Activated CD4-positive, alpha-beta T cell treated with anti-CD3 and anti-CD28 coated beads, Interleukin-10, Interleukin-2, amounts not matched to agents 100 ng/mL and 50 ng/mL, durations not matched to agents 16 hours and 8 hours (primary cell): ENCODE results near the gene PIAS3.
"Not testable (repeated sequence)": the region's sequence is repeated elsewhere in the genome, so short reads cannot be mapped to it uniquely, and the experiment has no call there.

Source experiments
- DNase-seq: peaks from one replicate; pipeline ENCODE4 v3.0.0-alpha.2; 2020

PIAS3 gene

DNA sequence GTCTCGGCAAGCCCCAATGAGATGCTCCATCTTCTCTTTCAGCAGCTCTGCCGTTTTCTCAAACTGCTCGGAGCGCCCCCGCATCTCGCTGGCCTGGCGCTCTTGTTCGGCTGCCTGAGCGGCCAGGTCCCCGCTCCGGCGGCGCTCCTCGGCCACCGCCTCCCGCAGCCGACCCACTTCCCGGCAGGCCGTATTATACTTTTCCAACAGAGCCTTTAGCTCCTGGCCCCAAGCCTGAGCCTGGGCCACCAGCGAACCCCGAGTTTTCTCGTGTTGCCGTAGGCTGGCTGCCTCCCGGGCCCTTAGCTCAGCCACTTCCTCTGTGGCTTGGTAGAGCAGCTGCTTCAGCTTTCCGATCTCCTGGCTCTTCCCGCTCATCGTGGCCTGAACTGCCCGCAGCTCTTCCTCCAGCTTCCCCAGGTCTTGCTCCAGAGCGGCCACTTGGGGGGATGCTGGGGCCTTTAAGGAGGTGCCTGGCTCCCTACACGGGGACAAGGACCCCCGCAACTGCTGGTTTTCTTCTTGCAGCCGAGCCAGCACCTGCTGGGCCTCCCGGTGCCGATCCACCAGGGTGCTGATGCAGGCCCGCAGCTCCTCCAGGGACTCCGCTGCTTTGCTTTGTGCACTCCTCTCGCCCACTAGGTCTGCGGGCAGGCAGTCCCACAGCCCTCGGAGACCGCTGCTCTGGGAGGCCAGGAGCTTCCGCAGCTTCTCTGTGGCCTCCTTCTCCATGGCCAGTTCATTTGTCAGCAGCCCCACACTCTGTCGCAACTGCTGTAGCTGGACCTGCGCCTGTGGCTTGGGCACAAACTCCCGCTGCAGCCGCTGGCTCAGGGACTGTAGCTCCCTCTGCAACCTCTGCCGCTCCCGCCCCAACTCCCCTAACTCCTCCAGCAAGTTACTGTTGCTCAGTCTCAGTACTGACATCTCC is 13.4 kb upstream of the PIAS3 start:
- DNase-seq: peak; percentile 34

DNA sequence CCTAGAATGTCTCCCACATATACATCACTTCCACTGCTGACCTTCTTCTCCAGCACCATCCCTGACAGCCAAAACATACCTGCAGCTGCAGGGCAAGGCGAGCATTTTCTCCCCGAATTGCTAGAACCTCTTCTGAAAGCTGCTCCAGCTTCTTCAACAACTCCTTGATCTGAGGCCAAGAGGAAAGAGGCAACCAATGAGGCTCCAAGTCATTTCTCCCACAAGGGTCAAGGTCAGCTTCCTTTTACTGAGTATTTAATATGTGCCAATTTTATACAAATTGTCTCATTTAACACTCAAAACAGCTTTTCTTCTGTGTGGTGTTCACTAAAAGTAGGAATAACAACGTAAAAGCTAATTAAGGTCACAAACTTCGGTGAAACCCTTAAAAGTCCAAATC is 9.4 kb upstream of the PIAS3 start:
- no peak for DNase-seq

DNA sequence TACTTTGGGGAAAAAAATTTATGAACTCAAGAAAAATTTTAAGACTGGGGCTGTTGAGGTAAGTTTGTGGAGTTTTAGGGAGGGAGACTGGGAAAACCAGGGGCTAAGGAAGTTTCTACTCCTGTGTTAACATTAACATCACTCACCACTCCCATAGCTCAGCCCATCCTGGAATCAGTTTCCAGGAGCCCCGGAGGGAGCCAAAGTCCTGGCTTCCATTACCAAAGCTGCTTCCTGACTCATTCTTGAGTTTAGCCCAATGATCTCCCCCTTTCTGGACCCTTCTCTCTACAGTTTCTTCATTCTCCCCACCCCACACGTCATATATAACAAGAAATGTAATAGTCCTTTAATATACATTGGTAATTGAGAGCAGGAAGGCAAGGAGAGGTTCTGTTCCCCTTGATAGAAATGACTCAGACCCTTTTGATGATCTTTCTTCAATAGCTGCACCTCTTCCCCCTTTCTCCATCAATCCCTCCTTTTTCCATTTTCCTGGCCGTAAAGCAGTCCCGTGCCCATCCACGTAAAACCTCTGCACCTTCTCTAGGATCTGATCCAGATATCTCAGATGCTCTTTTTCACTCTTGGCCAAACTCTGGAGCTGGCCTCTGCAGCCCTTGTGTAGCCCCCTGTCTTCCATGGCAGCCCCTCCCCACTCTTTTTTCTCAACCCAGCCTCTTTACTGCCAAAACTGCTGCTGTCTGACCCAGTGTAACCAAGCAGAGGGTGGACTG is 4.6 kb upstream of the PIAS3 start:
- no peak for DNase-seq

DNA sequence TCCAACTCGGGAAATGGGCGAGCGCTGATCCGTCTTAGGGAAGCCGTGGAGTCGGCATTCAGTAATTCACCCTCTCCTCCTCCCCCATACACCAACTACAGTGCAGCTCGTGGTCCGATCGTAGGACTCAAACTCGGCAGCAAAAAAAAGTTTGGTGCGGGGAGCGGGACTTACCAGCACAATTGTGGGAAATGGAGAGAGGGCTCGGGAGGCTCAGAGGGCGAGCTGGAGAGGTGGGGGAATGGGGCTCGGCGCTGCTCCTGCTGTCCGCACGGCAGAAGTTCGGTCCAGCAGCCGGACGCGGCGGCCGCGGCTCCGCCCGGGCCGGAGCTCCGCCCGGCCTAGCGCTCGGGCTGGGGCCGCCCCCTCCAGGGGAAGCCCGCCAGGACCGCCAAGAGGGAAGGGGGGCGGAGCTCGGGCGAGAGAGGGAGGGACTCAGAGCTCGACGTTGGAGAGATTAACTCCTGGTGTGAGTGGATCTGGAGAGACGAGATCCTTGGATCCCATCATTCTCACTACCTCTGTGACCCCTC is 676 bp upstream of the PIAS3 start:
- peak; percentile 81 for DNase-seq

DNA sequence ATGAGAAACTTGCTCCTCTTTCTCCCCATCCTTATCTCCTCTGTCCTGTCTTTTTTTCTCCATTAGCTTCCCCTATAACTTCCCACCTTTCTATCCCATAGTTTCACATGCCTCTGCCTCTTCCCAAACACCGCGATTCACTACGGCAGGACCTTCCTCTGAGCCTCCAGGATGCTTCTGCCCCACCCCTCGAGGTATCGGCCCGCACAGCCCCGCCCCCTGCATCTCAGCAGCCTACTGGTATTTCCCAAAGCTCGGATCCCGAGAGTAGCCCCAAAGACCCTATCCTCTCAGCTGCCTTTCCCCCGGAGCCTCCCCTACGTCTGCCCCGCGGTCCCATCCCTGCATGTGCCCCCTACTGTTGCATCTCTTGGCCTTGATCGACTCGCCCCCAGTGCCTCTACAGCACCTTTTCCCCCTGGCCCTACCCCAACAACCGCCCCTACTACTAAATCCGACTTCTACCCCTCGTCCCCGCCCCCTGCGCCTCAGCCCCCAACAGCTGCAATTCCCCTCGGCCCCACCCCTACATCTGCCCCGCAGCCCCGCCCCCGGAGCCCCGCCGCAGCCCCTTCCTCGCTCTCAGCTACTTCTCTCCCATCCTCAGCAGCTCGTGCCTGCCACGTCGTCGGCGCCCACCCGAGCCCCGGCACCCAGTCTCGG is 512 bp downstream of the PIAS3 start:
- peak; percentile 50 for DNase-seq

DNA sequence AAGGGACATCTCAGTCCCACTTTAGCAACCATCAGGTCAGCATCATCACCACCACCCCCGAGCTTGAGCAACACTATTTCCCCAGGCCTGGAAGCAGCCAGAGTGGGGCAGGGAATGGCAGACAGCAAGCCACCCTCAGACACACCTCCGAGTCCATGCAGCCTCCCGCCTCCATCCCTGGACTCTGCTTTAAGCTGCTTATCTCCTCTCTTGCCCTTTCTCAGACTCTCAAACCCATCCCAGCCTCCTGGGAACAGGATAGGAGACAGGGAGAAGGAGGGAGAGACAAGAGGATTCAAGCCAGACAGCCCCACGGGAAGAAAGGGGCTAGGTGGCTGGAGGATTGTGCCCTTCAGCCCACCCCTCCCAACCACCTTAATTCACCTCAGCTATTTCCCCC is 1.7 kb downstream of the PIAS3 start:
- no peak for DNase-seq

DNA sequence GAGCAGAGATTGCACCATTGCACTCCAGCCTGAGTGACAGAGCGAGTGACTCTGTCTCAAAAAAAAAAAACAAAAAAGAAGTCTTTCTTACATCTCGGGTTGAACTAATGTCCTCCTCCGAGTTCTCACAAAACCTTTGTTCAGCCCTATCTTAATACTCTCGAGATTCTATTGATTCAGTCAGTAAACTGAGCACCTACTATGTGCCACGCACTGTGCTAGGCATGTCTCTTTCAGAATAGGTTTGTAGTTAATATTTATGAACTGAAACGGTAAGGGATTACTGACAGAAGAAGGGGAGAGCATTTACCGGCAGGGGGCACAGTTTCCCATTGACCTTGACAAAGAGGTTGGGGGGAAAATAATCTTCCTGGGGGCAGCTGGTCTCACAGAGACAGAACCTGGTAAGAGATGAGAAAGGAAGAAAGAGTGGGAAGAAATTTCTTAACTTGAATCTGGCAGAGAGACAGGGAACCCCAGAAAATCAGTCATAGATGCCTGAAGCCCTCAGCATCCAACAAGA is 3.4 kb downstream of the PIAS3 start:
- no peak for DNase-seq

DNA sequence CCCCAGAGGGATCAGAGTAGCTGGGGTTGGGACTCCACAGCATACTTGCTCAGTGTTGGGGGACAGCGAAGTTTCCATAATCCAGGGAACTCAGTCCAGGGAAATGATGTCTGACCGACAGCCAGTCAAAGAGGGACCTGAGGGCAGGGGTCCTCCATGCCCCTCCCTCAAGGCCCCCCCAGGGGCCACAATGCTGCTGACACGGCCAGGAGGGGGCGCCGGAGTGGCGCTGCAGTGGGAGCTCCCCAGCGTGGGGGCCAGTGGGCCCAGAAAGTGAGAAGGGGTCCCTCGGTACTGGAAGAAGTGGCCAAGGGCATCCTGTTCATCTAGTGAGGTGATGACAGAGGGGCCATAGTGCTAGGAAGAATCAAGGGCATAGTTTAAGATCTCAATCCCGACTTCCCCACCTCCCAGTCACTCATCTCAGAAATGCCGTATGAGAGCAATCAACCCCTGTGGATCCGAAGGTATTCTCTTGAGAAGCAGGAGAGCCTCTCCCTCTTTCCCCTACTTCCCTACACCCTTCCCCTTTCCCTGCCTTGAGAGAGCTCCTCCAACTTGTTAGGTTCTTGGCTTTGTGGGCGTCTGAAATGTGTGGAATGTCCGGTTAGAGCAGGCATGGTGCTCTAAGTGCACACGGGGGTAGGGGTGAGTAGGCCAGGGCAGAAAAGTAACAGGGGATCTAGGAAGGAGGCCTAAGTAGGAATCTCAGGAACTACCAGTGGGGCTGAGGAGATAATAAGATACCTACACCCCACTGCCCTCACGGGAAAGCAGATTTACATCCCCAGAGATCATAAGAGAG is 9.3 kb downstream of the PIAS3 start:
- no peak for DNase-seq

DNA sequence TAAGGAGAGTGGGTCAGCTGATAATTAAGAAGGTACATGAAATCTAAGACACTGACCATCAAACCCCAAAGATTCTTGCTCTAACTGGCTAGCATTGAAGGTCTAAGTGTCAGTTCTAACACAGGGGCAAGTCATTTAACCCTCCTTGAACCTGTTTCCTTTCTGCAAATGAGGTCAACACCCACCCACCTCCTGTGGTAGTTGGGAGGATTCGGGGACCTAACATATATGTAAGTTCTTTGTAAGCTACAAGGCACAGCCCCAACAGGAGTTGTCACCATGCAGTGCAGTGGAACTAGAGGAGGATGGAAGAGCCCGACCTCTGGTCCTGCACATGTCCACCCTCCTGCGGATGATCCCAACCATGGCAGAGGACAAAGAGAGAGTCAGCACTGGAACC is 11.1 kb downstream of the PIAS3 start:
- DNase-seq: no peak

DNA sequence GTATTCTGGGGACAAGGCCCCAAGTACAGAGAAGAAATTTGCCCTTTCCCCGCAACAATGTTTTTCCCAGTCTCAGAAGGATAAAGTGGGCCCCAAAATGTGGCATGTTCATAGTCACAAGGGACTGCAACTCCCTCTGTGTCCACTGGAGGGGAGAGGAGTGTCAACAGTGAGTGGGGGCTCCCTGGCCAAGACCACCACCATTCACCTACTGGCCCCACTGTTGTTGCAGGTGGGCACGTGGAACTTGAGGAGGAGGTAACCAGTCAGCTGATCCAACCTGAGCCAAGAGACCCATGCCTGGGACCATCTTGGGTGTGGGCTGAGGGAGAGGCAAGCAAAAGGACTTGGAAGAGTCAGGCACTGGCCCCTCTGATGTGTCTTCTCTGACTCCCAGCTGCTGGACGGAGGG is 12.7 kb downstream of the PIAS3 start:
- peak; percentile 43 for DNase-seq

DNA sequence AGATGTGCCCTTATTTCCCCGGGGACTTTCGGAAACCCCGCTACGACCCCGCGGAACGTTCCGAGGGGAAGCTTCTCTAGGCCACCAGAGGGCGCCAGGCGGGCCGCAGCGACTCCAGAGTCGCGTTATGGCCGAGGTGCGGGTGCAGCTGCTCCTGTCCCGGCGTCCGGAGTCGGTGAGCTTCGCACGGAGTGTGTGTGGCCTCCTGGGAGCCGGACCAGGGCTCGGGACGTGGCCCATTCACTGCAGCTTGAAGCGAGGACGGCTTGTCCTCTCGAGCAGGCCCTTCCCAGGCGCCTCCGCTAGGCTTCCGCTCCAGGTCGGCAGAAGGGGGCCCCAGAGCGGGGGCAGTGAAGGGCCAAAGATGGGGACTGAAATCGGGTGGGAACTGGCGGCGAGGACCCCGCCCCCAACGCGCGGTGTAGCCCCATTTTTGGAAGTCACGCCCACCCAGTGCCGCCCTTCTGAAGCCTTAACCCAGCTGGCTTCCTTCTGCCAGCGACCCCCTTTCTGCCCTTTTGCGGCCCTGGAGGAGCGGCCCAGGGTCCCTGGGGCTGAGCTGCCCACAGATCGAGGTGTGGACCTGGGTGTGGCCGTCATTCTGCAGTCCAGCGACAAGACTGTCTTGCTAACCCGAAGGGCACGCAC is 13.2 kb downstream of the PIAS3 start, which contains the start of gene NUDT17:
TSS of gene NUDT17 (plus strand) at position 117 of the 648 bp plus-strand sequence. CDS start at position 128, 11 bp downstream.
- peak; percentile 80 for DNase-seq

DNA sequence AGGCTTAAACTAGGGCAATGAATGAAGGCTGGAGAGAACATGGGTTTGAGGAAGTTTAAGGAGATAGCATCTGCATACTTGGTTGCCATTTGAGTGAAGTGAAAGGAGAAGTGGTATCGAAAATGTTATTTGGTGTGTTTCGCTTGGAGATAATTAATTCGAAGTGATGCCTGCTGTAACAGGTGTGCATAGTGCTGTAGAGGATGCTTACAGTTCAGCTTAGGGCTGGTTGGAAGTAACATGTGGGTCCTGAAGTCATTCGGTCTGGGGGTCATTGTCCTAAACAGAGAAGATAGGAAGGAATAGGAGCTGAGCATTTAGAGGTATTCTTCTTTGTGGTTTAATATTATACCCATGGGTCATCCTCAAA is 13.8 kb downstream of the PIAS3 start:
- DNase-seq: no peak

DNA sequence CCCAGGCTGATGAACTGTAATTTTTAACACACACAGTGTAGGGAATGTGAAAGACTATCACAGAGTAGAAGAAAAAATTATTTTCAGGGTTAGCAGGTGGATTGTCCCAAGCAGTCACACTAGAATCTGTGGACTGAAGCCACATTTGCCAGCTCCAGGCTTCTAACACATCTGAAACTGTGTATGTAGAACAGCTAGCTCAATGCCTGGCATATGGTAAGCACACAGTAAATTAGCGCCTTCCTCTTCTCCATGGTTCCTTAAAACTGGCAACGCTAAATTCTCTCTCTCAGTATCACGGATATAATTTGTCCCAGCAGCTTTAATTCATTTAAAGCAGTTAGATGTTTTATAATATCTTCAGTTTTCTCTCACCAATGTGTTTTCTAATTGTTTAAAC is 15.8 kb downstream of the PIAS3 start:
- no peak for DNase-seq

DNA sequence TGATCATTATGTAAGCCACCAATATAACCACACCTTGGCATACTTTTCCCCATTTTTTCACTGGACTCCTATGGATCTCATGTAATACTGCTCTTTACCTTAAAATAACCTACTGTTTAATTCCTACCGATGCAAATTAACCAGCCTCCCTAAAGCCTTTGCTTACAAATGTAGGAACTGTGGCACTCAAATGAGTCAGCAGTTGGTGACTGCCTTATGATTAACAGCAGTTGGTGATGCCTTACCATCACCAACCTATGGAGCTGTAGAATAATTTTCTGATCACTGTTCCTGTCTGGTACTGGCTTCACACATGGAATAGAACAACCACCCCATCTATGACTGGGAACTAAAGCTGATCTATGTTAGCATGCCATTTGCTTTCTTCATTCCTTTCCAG is 21.2 kb downstream of the PIAS3 start:
- no peak for DNase-seq

DNA sequence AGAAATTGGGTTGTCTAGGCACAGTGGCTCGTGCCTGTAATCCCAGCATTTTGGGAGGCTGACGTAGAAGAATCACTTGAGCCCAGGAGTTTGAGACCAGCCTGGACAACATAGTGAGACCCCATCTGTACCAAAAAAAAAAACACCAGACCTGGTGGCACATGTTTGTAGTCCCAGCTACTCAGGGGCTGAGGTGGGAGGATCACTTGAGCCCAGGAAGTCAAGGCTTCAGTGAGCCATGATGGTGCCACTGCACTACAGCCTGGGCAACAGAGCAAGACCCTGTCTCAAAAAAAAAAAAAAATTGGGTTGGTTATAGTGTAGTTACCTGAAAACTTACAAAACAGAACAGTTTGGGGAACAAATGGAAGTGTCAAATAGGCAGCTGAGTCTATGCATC is 28.1 kb downstream of the PIAS3 start:
- DNase-seq: not testable (repeated sequence)

DNA sequence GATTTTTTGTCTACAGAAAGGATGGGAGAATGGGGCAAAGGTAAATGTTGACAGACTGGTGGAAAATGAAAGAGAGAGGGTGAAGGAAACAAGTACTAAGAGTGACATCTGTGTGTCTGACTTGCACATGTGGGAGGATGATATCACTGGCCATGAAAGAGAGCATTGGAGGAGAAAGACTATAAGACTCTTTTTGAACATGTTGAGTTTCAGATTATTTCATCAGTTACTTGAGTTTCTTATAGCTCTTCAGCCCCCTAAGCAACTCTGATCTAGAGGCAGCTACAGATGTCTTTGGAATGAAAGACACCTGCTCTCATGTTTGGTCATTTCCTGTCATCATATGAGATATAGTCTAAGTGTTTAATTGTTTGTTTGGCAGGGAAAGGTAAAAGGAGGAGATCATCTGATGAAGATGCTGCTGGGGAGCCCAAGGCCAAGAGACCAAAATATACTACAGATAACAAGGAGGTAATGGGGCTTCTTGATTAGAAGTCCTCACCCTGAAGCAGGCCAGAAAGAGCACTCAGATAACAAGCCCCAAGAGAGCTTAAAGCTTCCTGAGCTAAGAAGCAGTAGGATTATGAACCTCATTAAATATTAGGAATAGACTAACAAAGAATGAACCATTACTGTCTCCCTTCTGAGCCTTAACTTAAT is 30.4 kb downstream of the PIAS3 start:
- peak; percentile 40 for DNase-seq

DNA sequence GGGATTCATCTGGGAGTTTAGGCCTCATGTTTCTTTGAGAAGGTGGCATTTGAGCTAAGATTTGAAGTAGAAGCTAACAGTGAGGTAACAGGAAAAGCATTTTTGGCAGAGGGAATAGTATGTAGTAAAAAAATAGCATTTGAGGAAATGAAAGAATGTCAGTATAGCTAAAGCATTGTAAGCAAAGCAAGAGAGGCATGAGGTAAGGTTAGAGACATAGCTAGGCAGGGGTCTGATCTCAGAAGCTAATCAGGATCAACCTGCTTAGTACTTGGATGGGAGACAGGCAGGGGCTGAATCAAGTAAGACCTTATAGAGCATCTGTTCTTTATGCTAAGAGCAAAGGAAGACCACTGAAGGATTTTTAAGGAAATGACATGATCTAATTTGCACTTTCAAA is 30.9 kb downstream of the PIAS3 start:
- no peak for DNase-seq

DNA sequence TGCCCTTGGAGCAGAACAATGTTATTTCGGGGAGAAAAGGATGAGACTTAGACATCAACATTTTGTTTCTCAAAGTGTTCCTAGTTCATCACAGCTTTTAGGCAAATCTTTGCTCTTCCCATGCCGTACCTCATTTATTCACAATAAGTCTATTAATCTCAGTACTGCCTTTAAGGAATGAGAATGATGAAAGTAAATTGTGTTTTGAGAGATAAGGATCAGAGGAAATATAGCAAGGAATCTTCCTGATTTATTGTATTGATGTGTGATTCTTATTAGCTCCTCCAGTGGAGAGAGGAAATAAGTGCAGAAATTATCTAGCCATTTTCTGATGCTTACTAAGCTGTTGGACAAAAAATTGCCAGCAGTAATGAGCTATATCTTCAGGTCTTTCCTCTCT is 32.9 kb downstream of the PIAS3 start:
- DNase-seq: no peak

DNA sequence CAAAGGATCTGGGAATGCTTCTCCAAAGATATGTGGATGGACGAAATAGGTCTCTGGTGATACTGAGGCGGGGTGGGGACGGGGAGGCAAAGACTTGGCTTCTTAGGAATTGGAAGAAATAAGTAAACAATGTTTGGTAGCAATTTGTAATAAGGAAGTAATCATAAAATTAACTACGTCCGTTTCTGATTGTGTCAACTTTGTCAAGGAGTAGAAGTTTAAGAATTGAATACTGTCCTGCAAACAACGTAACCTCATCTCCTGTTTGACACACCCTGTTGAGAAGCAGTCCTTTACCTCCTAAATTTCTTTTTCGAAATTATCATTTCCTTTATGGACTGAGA is 34.4 kb downstream of the PIAS3 start:
- no peak for DNase-seq

DNA sequence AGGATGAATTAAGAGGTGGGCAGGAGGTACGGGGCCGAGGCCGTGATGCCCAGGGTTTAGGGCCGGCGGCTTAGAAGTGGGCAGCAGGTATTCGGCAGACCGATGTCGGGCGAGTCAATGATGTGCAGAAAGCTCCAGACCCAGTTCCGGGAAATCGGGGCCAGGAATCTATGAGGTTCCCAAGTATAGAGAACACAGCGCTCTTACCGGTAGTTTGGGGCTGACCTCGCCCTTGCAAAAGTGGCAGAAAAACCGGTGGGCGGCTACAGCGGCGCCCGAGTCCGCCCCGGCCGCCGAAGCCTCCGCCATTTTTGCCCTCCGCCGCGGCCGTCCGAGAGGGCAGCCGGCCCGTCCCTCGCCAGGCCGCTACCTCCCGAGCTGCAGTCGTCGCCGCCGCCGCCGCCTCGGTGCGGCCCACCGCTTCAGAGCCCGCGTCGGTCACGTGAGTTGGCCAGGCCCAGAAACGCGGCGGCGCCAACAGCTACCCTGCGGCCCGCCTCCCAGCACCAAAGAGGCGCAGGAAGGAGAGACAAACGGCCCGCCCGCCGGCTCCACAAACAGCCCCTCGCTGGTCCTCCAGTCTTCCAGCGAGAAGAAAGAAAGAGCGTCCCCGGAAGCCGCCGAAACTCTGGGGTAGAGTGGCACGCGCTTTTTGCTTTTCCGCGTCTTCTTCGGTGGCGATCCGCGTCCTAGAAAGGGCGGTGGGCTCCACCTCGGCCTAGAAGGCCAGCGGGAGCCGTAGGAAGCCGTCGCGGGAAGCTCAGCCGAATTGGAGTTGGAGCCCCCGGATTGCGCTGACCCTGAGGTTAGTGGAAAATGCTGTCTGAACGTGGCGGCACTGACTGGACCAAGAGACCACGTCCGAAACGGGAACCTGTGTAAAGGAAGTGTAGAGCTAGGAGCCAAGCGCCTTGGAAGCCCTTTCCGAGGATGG is 35.0 kb downstream of the PIAS3 start, which contains the start of the genes POLR3C and RNF115:
TSS of gene POLR3C (plus strand) at position 636 of the 934 bp plus-strand sequence. CDS start 1,577 bp downstream, outside the sequence.
TSS of gene RNF115 (minus strand) at position 531 of the 934 bp plus-strand sequence. CDS start at position 309, 222 bp downstream.
- DNase-seq: peak; percentile 93
